ENCODE measurements around the gene MYO1D.

DNA sequence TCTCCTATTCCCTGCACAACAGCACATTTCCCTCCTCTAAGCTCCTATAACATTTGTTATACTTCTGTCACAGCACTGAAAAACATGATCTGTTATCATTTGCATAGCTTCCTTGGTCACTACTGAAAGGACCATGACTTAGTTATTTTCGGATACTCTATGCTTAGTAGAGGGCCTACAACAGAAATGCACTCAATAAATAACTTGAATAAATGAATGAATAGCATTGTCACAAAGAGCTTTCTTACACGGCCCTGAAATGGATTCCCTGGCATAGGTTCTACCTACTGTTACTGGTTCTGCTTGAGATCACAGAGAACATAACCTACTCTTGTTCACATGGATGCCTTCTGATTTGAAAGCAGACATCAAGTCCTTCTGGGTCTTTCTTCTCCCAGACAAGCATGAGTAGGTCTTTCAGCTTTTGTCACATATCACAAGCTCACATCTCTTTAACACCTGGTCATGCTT lies 41.6 kb downstream of the MYO1D start:
- TF ChIP-seq CTCF (IDR thresholded peaks at IDR 0.05 in 2 of 3, conservative IDR thresholded peaks at IDR 0.05 in 1 of 3; ENCODE audit: borderline replicate concordance in 1 of 3, insufficient read depth in 1 of 3, low read depth in 2 of 3, low read length in 2 of 3): no peak
- no peak for TF ChIP-seq SRF (IDR thresholded peaks at IDR 0.05; ENCODE audit: low read depth)
- TF ChIP-seq YY1 (IDR thresholded peaks at IDR 0.05; ENCODE audit: extremely low read depth, insufficient replicate concordance, low read depth, low read length): no peak
- TF ChIP-seq EZH2phosphoT487 (IDR thresholded peaks at IDR 0.05; ENCODE audit: borderline replicate concordance): no peak
- no peak for TF ChIP-seq JUND (IDR thresholded peaks at IDR 0.05)

Data from HCT116 (cell line).